ENCODE results near the gene MUL1.

DNA sequence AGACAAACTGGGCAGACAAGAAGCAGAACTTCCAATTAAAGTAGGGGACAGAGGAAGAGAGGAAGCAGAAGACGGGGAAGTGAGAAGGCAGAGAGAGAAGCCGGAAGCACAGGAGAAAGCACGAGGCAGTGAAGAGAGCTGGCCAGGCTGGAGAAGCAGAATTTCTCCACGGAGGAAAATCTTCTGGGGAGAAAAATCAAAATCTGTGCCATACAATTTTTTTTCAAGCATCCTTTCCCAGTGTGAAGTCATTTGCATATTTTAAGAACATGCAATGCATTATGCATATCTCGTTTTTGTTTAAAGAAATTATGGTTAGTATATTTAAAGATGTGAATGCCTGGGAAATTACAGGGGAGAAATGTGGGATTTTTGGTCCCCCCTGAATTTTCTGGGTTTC is 14.6 kb downstream of the MUL1 start:
- TF ChIP-seq SUZ12 (IDR thresholded peaks at IDR 0.05; ENCODE audit: extremely low read depth, insufficient read depth, insufficient read length) = no peak
- no peak for TF ChIP-seq YY1 (IDR thresholded peaks at IDR 0.05; ENCODE audit: insufficient read depth, insufficient read length)

All from NT2/D1 (cell line).